Type B pancreatic cell (in vitro differentiated cells): ENCODE data around the gene SDCCAG8. TPM values are rescaled to one million over a fixed set of nuclear protein-coding genes. Genes with fewer than 3 reads are reported as not detected.

Experiments
- DNase-seq: peaks from one replicate; pipeline ENCODE4 v3.0.0; 2021; ENCODE audit warnings: mixed read lengths; ENCODE audit not compliant: unreplicated experiment; ENCODE audit errors: extremely low spot score
- H3K27ac Mint-ChIP-seq: 2 replicates; pipeline ENCODE4 v1.8.0; 2021; ENCODE audit warnings: mild to moderate bottlenecking, mixed read lengths
- H3K27me3 Mint-ChIP-seq: 2 replicates; pipeline ENCODE4 v1.8.0; 2021; ENCODE audit warnings: mixed read lengths
- H3K36me3 Mint-ChIP-seq: 2 replicates; pipeline ENCODE4 v1.8.0; 2021; ENCODE audit warnings: mixed read lengths
- H3K4me1 Mint-ChIP-seq: one replicate; pipeline ENCODE4 v1.8.0; 2021; ENCODE audit warnings: mixed read lengths; ENCODE audit not compliant: unreplicated experiment
- H3K4me3 Mint-ChIP-seq: 2 replicates; pipeline ENCODE4 v1.8.0; 2021; ENCODE audit warnings: mild to moderate bottlenecking, mixed read lengths
- H3K9me3 Mint-ChIP-seq: 2 replicates; pipeline ENCODE4 v1.8.0; 2021; ENCODE audit warnings: mixed read lengths
- CTCF ChIP-seq: fragments of 200-600 bp; sonication (generic); conservative IDR thresholded peaks from 2 replicates; pipeline ENCODE4 v1.5.0; 2021; ENCODE audit warnings: antibody characterized with exemption, mild to moderate bottlenecking
- total RNA-seq: library from RNA; stranded (reverse); gene quantifications from 2 replicates; pipeline ENCODE4 v1.2.1, GENCODE V29; 2021; ENCODE audit warnings: low replicate concordance

The SDCCAG8 gene
- total RNA-seq, 1 donor from 2014 or later, result 26.0 TPM

- Mint-ChIP-seq H3K4me1 (peaks cover 26% of the 10 kb centered on the region), H3K27me3 (no peaks in the 10 kb centered on the region), H3K27ac (no peak overlapping the region), H3K9me3 (peaks cover 6% of the 10 kb centered on the region), H3K36me3 (peaks cover 33% of the 10 kb centered on the region), H3K4me3 (no peak overlapping the region)
- no peak for TF ChIP-seq CTCF
- DNase-seq, result no peak
Measured at GRCh38 chr1:243497939-243498681, 242.3 kb downstream of the SDCCAG8 start.

GRCh38 chr1:243499248-243499647 lies 243.4 kb downstream of the SDCCAG8 start:
- no peak for TF ChIP-seq CTCF
- Mint-ChIP-seq H3K9me3 (peaks cover 6% of the 10 kb centered on the region), H3K36me3 (peaks cover 28% of the 10 kb centered on the region), H3K4me3 (no peak overlapping the region), H3K27me3 (no peaks in the 10 kb centered on the region), H3K27ac (no peak overlapping the region), H3K4me1 (peaks cover 27% of the 10 kb centered on the region)
- no peak for DNase-seq

- H3K27me3 Mint-ChIP-seq, result no peaks in the 10 kb centered on the region
- H3K36me3 Mint-ChIP-seq, result peaks cover 23% of the 10 kb centered on the region
- peaks cover 6% of the 10 kb centered on the region for H3K9me3 Mint-ChIP-seq
- H3K27ac Mint-ChIP-seq, result no peak overlapping the region
- peaks cover 27% of the 10 kb centered on the region for H3K4me1 Mint-ChIP-seq
- no peak for DNase-seq
- TF ChIP-seq CTCF, result no peak
- H3K4me3 Mint-ChIP-seq, result no peak overlapping the region
Measured at GRCh38 chr1:243499711-243500110, 243.9 kb downstream of the SDCCAG8 start.

GRCh38 chr1:243500512-243500911 lies 244.7 kb downstream of the SDCCAG8 start:
- no peaks in the 10 kb centered on the region for H3K27me3 Mint-ChIP-seq
- peaks cover 27% of the 10 kb centered on the region for H3K4me1 Mint-ChIP-seq
- no peak overlapping the region for H3K4me3 Mint-ChIP-seq
- TF ChIP-seq CTCF, result no peak
- no peak overlapping the region for H3K27ac Mint-ChIP-seq
- no peak for DNase-seq
- peaks cover 6% of the 10 kb centered on the region for H3K9me3 Mint-ChIP-seq
- peaks cover 22% of the 10 kb centered on the region for H3K36me3 Mint-ChIP-seq

GRCh38 chr1:243501002-243501401 lies 245.2 kb downstream of the SDCCAG8 start:
- no peaks in the 10 kb centered on the region for H3K27me3 Mint-ChIP-seq
- DNase-seq, result no peak
- peaks cover 6% of the 10 kb centered on the region for H3K9me3 Mint-ChIP-seq
- H3K36me3 Mint-ChIP-seq, result peaks cover 19% of the 10 kb centered on the region
- H3K27ac Mint-ChIP-seq, result no peak overlapping the region
- H3K4me1 Mint-ChIP-seq, result peaks cover 24% of the 10 kb centered on the region
- H3K4me3 Mint-ChIP-seq, result no peak overlapping the region
- TF ChIP-seq CTCF, result no peak
